GM12878 (cell line): ENCODE data around the gene ETV2. TPM values are rescaled to one million over a fixed set of nuclear protein-coding genes. Genes with fewer than 3 reads are reported as not detected.
A peak's percentile ranks its signal among the peaks of the same experiment; 100 is the strongest.

Experiments
- ATAC-seq: fragments of 200-7000 bp; cut with Tn5 transposase; 3 replicates; pipeline ENCODE4 v1.9.1; 2020; ENCODE audit warnings: mild to moderate bottlenecking, moderate library complexity
- BruUV-seq: library from RNA; stranded (reverse); fragments of 400-500 nt; replicated peaks from 2 replicates; lab custom pipeline; 2021; lab: Mats Ljungman, UMichigan
- CTCF ChIA-PET: fragments of 300-600 bp; sonication (Branson Sonifier 250); formaldehyde crosslinking; extraction: SDS; loops from one replicate; lab custom pipeline; 2021; ENCODE audit warnings: inconsistent platforms; lab: Yijun Ruan, JAX
- POLR2A ChIA-PET: fragments of 350-600 bp; formaldehyde crosslinking; extraction: SDS; loops from one replicate; lab custom pipeline; 2021; ENCODE audit warnings: inconsistent platforms; lab: Charles Lee
- RAD21 ChIA-PET: fragments of 300-600 bp; sonication (Branson Sonifier 250); formaldehyde crosslinking; loops from one replicate; lab custom pipeline; 2023; ENCODE audit warnings: antibody characterized with exemption; ENCODE audit not compliant: unreplicated experiment; lab: Charles Lee
- SMC1A ChIA-PET: fragments of 300-600 bp; sonication (Branson Sonifier 250); formaldehyde crosslinking; loops from one replicate; lab custom pipeline; 2023; ENCODE audit not compliant: unreplicated experiment, uncharacterized antibody; lab: Charles Lee
- DNase-seq: peaks from one replicate; pipeline ENCODE4 v3.0.0-alpha.2; 2011; ENCODE audit warnings: low read depth, low spot score
- FAIRE-seq: peaks from 3 replicates; lab custom pipeline; 2011; peaks lifted over from hg19 to GRCh38; lab: Jason Lieb, UNC
- H2AFZ ChIP-seq: 2 replicates; pipeline ENCODE4 v1.6.0; 2011; ENCODE audit warnings: low read depth, low read length, control low read depth; ENCODE audit not compliant: control insufficient read depth
- H3K27ac ChIP-seq: 2 replicates; pipeline ENCODE4 v1.5.1; 2011; ENCODE audit warnings: control low read depth; ENCODE audit not compliant: control insufficient read depth, insufficient read depth
- H3K27me3 ChIP-seq, 2 experiments: replicated peaks in 1 of 2; 2 replicates each; pipeline versions ENCODE4 v1.6.0 to v1.6.1; 2011; ENCODE audit warnings: low read length in 1 of 2; ENCODE audit not compliant: control insufficient read depth in 2 of 2, insufficient read depth in 2 of 2
- H3K36me3 ChIP-seq, 2 experiments: 2 replicates each; pipeline ENCODE4 v1.5.1; 2011; ENCODE audit warnings: low read length in 1 of 2; ENCODE audit not compliant: control insufficient read depth in 2 of 2, insufficient read depth in 2 of 2
- H3K4me1 ChIP-seq: 2 replicates; pipeline ENCODE4 v1.6.1; 2011; ENCODE audit warnings: mild to moderate bottlenecking, low read length, moderate library complexity, mixed read lengths; ENCODE audit not compliant: control insufficient read depth, insufficient read depth
- H3K4me2 ChIP-seq: 2 replicates; pipeline ENCODE4 v1.6.0; 2011; ENCODE audit warnings: control low read depth; ENCODE audit not compliant: control insufficient read depth, insufficient read depth
- H3K4me3 ChIP-seq: fragments of 200-600 bp; sonication (generic); 2 replicates; pipeline ENCODE4 v1.5.1; 2016
- H3K79me2 ChIP-seq: 2 replicates; pipeline ENCODE4 v1.6.0; 2011; ENCODE audit warnings: low read length; ENCODE audit not compliant: control insufficient read depth, insufficient read depth
- H3K9ac ChIP-seq: 2 replicates; pipeline ENCODE4 v1.8.0; 2011; ENCODE audit warnings: low read length, control low read depth, mixed read lengths; ENCODE audit not compliant: control insufficient read depth, insufficient read depth
- H3K9me3 ChIP-seq: replicated peaks from 3 replicates; pipeline ENCODE4 v1.5.1; 2011; ENCODE audit warnings: mild to moderate bottlenecking, low read length; ENCODE audit not compliant: control insufficient read depth, insufficient read depth
- H4K20me1 ChIP-seq: 2 replicates; pipeline ENCODE4 v1.6.0; 2011; ENCODE audit not compliant: control insufficient read depth, insufficient read depth
- ATF7 ChIP-seq: fragments of 450-650 bp; IDR thresholded peaks from 2 replicates; pipeline ENCODE4 v1.6.1; 2016; ENCODE audit warnings: low read depth, mild to moderate bottlenecking
- BCL3 ChIP-seq: IDR thresholded peaks from 2 replicates; pipeline ENCODE4 v1.6.1; 2011; ENCODE audit warnings: borderline replicate concordance, low read depth, mild to moderate bottlenecking, moderate library complexity, low read length; ENCODE audit not compliant: insufficient read depth, poor library complexity, severe bottlenecking
- CBX3 ChIP-seq: fragments of 200-600 bp; sonication (generic); IDR thresholded peaks from 2 replicates; pipeline ENCODE4 v1.6.1; 2016; ENCODE audit warnings: low read depth, borderline replicate concordance
- IRF3 ChIP-seq: fragments of 450-650 bp; IDR thresholded peaks from 2 replicates; pipeline ENCODE4 v1.6.1; 2014; ENCODE audit warnings: mild to moderate bottlenecking
- MLLT1 ChIP-seq: fragments of 450-650 bp; IDR thresholded peaks from 2 replicates; pipeline ENCODE4 v1.6.1; 2016; ENCODE audit warnings: mild to moderate bottlenecking
- NR2C1 ChIP-seq: fragments of 450-650 bp; IDR thresholded peaks from 2 replicates; pipeline ENCODE4 v1.6.1; 2017; ENCODE audit warnings: antibody characterized with exemption, mild to moderate bottlenecking, moderate library complexity
- PML ChIP-seq: IDR thresholded peaks from 2 replicates; pipeline ENCODE4 v1.6.1; 2012; ENCODE audit warnings: low read length, inconsistent platforms
- POLR2AphosphoS5 ChIP-seq: IDR thresholded peaks from 2 replicates; pipeline ENCODE4 v1.6.1; 2011; ENCODE audit warnings: mild to moderate bottlenecking, low read length, inconsistent platforms
- POU2F2 ChIP-seq: IDR thresholded peaks from 3 replicates; pipeline ENCODE4 v1.6.1; 2011; ENCODE audit warnings: low read depth, mild to moderate bottlenecking, low read length, borderline replicate concordance
- RAD51 ChIP-seq: fragments of 450-650 bp; IDR thresholded peaks from 2 replicates; pipeline ENCODE4 v1.6.1; 2016; ENCODE audit warnings: moderate library complexity, mild to moderate bottlenecking, inconsistent platforms
- RB1 ChIP-seq: fragments of 450-650 bp; formaldehyde crosslinking; IDR thresholded peaks from 2 replicates; pipeline ENCODE4 v1.6.1; 2017; ENCODE audit warnings: mild to moderate bottlenecking, borderline replicate concordance
- RELB ChIP-seq: fragments of 450-650 bp; IDR thresholded peaks from 2 replicates; pipeline ENCODE4 v1.6.1; 2017; ENCODE audit warnings: low read depth, mild to moderate bottlenecking, moderate library complexity
- STAT3 ChIP-seq: IDR thresholded peaks from 2 replicates; pipeline ENCODE4 v1.6.1; 2011; ENCODE audit warnings: low read depth, low read length, improper control_type of control experiment
- TARDBP ChIP-seq: IDR thresholded peaks from 2 replicates; pipeline ENCODE4 v1.6.1; 2016; ENCODE audit warnings: borderline replicate concordance
- ZNF384 ChIP-seq: IDR thresholded peaks from 2 replicates; pipeline ENCODE4 v1.6.1; 2012; ENCODE audit warnings: low read depth, mild to moderate bottlenecking, low read length, improper control_type of control experiment, borderline replicate concordance
- WGBS: methylation state at CpG from one replicate; pipeline ENCODE4 v1.1.6; 2016; ENCODE audit warnings: low lambda C conversion rate; ENCODE audit not compliant: insufficient replicate concordance, insufficient coverage; ENCODE audit errors: missing lambda C conversion rate; 5-methylcytosine and 5-hydroxymethylcytosine counted together
- in situ Hi-C: fragments of 300-500 bp; cut with MboI; formaldehyde crosslinking; loops from 9 replicates; pipeline ENCODE4 v1.14.3; 2018; ENCODE audit warnings: mixed read lengths
- intact Hi-C: fragments of 100-400 bp; cut with micrococcal nuclease; formaldehyde crosslinking; loops from one replicate; pipeline ENCODE4 v1.14.2; 2022; ENCODE audit not compliant: unreplicated experiment
- polyA plus RNA-seq, 11 experiments: library from polyadenylated mRNA; depleted of rRNA in 4 of 11; unstranded in 6 of 11; stranded (reverse) in 5 of 11; fragments of >200 nt; fragmentation: Nextera tagmentation in 4 of 11; fragmentation: Illumina TruSeq in 1 of 11; extraction: Ambion mirVana in 4 of 11; extraction: Trizol in 1 of 11; gene quantifications; 1 replicate in 1 of 11; 2 replicates in 10 of 11; pipeline versions ENCODE4 v1.2.1 to v1.2.3, GENCODE V29; 2011 to 2016; ENCODE audit warnings: inconsistent platforms in 2 of 11, missing spikeins in 2 of 11, low read depth in 1 of 11
- total RNA-seq, 4 experiments: library from RNA; depleted of rRNA in 3 of 4; stranded (reverse); fragments of >200 nt in 3 of 4; fragmentation: Illumina TruSeq in 1 of 4; extraction: Trizol in 1 of 4; gene quantifications; 2 replicates each; pipeline versions ENCODE4 v1.2.1 to v1.2.3, GENCODE V29; 2013 to 2021

The ETV2 gene
- total and polyA plus RNA-seq, 10 of the 15 experiments (the other 5 are each of a cell fraction or from before 2014, with no cell fraction given): 0.10 to 1.4 (median 0.54) TPM; not detected in 1

GRCh38 chr19:35643255-35644205, 2.0 kb downstream of the ETV2 start:
- ChIA-PET RAD21 (interaction anchor here (0.8 to 1.3 kb wide), 4 partner anchors 53 to 472 kb away, joined by 3 to 4 read pairs (median 4); partner anchors contain the start of genes POLR2I and TBCB), SMC1A (interaction anchor here (0.6 to 1.9 kb wide), 4 partner anchors 32 to 430 kb away, joined by 3 to 10 read pairs (median 6); partner anchors contain the start of gene HAUS5), CTCF (interaction anchor here (0.7 to 2.3 kb wide), 7 partner anchors 33 to 484 kb away, joined by 3 to 8 read pairs (median 3); partner anchors contain the start of gene PSENEN), POLR2A (interaction anchor here (1.0 to 3.5 kb wide), 10 partner anchors 12 to 310 kb away, joined by 3 to 30 read pairs (median 5); partner anchors contain the start of genes HAUS5, LIN37 and RBM42)
- Histone ChIP-seq H3K9ac (peak overlapping the region; percentile 80), H3K9me3 (no peaks in the 10 kb centered on the region), H3K4me2 (peak overlapping the region; percentile 100), H4K20me1 (no peaks in the 10 kb centered on the region), H3K79me2 (peaks cover 4% of the 10 kb centered on the region), H3K27me3 (no peaks in the 10 kb centered on the region), H3K4me1 (peaks cover 27% of the 10 kb centered on the region), H3K27ac (peak overlapping the region; percentile 84), H3K36me3 (no peaks in the 10 kb centered on the region), H3K4me3 (peak overlapping the region; percentile 75), H2AFZ (peak overlapping the region; percentile 100)
- DNase-seq: peak; percentile 59
- WGBS: under 1% methylated on average over 41 of the region's 69 CpGs
- peak; percentile 74 for ATAC-seq
- FAIRE-seq: no peak
- BruUV-seq: no TSS peak
- intact Hi-C loops (no loop called here), in situ Hi-C loops (no loop called here)
- no peak for TF ChIP-seq TARDBP
- TF ChIP-seq BCL3: no peak
- peak; percentile 74 for TF ChIP-seq MLLT1
- peak; percentile 85 for TF ChIP-seq POLR2AphosphoS5
- peak; percentile 64; the same call in 2 of the 3 replicates for TF ChIP-seq POU2F2
- TF ChIP-seq ZNF384: no peak
- TF ChIP-seq IRF3: no peak; the same call in 1 of the 2 replicates
- TF ChIP-seq NR2C1: no peak
- TF ChIP-seq RB1: peak; percentile 93; the same call in 1 of the 2 replicates
- no peak for TF ChIP-seq RAD51
- TF ChIP-seq RELB: peak; percentile 94
- no peak for TF ChIP-seq PML
- TF ChIP-seq STAT3: no peak
- TF ChIP-seq CBX3: no peak
- peak; percentile 99 for TF ChIP-seq ATF7
